GM18517 (cell line): ENCODE measurements around the gene NEGR1.
"Not testable (repeated sequence)": the region's sequence is repeated elsewhere in the genome, so short reads cannot be mapped to it uniquely, and the experiment has no call there.

ENCODE experiments used
- ATAC-seq: cut with Tn5 transposase; IDR thresholded peaks from one replicate; pipeline ENCODE4 v1.9.1; 2021; ENCODE audit warnings: mild to moderate bottlenecking, moderate library complexity; ENCODE audit not compliant: unreplicated experiment

Gene NEGR1

GRCh38 chr1:71956613-71957285, 325.6 kb downstream of the NEGR1 start:
- ATAC-seq = no peak

GRCh38 chr1:71950579-71950978, 331.8 kb downstream of the NEGR1 start:
- no peak for ATAC-seq

GRCh38 chr1:71949681-71950080, 332.7 kb downstream of the NEGR1 start:
- no peak for ATAC-seq

- ATAC-seq = no peak
Observed at GRCh38 chr1:71948561-71948960, 333.8 kb downstream of the NEGR1 start.

DNA sequence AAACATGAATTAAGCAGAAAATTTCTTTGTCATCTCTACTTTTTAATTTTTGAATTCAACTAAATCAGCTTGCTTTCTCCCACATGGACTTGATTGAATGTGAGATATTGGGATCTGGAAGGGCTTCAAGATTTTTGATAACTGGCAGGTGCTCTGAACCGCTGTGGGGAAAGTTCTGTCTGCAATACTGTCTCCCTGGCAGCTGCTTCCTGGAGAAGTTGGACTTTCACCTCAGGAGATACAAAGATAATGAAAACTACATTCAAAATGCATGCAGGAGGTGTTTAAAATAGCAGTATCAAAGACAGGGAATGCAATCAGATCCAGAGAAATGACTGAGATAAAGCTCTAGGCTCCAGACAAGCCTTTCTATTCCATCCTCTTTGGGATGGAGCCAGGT, 338.3 kb downstream of the NEGR1 start:
- no peak for ATAC-seq

- no peak for ATAC-seq
Observed at GRCh38 chr1:71940261-71940660, 342.1 kb downstream of the NEGR1 start.

DNA sequence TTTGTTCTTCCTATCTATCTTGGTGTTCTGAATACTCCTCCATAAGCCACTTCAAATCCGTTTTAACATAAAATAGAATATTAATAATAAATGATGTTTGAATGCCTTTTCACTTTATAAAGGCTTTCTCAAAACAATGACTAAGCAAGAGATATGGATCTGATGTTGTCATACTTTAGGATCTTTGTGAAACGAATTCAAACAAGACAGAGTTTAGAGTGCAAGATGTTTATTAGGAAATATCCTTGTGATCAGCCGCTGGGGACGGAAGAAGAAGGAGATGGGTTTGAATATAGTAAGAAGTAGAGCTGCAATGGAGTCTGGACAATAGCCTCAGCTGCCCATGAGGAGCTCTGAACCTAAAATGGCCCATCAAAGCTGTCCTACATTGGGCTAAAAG, 351.8 kb downstream of the NEGR1 start:
- no peak for ATAC-seq

DNA sequence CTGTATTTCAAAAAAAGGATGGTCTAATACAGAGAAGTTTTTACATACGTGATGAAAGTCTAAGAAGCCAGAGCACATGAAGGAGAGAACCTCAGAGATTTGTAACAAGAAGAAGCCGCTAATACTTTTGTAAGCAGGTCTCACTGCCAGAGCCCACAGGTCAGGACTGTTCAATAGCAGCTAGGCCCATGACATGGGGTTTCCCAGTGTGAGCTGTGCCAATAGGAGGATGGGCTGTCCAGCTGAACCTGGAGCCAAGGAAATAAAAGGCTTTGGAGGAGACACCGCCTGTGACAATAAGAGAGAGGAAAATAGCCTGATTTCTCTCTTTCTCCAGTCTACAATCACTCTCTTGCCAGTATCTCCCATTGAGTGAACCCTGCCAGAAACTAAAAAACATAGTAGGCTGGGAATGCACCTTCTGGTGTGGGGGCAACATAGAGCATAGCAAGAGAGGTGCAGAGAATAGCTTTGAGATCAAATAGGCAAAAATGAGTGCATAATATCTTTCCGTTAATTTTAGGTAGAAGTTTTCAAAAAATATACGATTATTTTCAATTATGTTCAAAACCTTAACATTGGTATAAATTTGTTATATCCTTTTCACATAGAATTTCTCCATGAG, 360.3 kb downstream of the NEGR1 start:
- ATAC-seq = no peak

DNA sequence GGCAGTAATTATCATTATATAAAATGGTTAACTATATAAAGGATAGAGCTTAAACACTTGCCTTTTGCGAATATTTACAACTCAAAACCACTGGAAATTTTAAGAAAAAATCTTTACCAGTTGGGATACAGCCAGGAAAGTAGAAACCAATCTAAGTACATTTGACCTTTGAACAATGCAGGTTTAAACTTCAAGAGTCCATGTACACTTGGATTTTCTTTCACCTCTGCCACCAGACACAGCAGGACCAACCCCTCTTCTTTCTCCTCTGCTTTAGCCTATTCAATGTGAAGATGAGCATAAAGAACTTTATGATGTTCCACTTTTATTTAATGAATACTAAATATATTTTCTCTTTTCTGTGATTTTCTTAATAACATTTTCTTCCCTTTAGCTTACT, 361.1 kb downstream of the NEGR1 start:
- no peak for ATAC-seq

- no peak for ATAC-seq
Observed at GRCh38 chr1:71920556-71920955, 361.8 kb downstream of the NEGR1 start.

GRCh38 chr1:71919811-71920509, 362.4 kb downstream of the NEGR1 start:
- ATAC-seq = no peak

DNA sequence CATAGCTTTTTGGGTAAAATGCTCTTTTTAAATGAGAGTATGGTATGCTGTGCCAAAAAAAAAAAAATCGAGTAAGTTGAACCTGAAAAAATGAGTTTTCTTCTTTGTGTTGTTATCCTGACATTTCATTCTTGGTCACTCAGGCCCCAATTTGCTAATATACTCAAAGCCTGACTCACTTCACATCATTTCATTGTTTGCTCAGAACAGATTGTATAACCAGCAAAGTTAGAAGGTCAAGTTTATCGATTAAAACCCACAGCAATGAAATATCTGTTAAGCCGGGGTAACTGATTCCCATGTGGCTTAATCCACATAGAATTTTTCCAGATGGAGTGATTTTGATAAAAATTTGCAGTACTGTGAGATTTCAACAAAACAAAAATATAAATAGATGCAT, 363.7 kb downstream of the NEGR1 start:
- ATAC-seq = no peak

DNA sequence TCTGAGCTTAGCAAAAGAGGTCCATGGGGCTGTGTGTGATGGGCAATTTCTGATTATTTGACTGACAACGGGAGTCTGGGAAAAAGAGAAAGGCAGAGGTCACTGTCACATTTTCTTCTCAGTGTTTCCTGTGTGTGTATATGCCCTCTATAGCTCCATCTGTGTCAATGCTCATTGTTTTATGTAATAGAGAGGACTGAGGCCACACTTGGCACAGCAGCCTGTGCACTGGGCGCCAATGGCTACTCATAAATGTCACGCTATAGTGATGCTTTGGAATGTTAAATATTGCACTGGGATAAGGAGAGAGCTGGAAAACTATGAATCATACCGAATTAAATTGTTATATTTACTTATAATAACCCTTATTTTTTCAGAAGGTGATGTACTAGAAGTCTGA, 365.4 kb downstream of the NEGR1 start:
- no peak for ATAC-seq

DNA sequence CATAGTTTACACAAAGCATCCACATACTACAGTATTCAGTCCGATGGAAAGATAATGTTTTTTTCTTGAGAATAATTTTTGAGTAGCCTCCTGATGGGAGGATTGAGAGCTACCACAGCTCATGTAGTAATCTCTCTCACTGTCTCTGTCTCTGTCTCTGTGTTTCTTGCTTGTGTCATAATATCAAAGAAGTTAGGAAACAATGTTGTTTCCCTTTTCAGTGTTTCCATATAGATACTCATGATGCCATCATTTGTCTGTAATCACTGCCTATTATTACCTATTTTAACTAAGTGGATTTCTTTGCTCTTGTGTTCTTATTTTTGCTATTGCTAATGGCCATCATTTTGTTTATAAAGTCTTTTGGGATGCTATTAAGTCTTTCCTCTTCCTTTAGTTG, 367.7 kb downstream of the NEGR1 start:
- no peak for ATAC-seq

DNA sequence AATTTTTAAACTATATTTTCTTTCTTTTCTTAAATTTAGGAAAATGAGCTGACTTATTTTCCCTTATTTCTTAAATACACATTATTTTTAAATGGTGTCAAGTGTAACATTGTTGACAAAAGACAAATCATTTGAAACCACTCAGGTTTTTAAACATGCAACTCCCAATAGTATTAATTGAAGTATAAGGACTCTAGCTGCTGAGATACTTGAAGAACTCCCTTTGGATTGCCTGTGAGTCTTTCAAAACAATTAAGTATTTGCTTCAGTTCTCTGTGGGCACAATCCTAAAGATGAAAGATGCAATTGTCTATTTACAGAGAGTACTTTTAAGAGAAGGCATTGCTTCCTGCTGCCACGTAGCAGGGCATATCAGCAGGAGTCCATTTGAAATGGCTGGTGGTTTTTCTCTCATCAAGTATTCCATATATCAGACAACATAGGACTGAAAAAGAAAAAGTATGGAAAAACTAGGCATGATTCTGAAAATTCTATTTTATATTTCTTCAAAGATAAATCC, 373.4 kb downstream of the NEGR1 start:
- no peak for ATAC-seq

GRCh38 chr1:71908303-71908702, 374.0 kb downstream of the NEGR1 start:
- no peak for ATAC-seq

- no peak for ATAC-seq
Observed at GRCh38 chr1:71899881-71900280, 382.5 kb downstream of the NEGR1 start.

GRCh38 chr1:71888166-71888565, 394.2 kb downstream of the NEGR1 start:
- ATAC-seq = not testable (repeated sequence)

DNA sequence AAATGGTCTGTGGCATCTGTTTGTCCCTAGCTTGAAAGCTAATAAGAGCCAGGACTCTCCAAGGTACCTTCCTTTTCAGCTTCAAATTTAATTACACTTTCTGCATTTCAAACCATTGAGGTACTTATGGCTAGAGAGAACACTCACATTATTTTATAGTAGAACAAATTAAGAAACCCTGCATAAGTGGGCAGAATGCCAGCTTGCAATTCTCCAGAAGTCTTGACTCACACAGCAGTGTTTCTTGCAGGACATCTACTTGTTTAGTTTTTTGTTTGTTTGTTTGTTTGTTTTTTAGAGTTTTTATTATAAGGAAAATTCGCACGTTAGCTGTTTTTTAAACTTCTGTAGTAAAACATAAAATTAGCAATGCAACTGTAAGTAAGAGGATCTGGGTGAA, 397.2 kb downstream of the NEGR1 start:
- ATAC-seq = no peak

GRCh38 chr1:71882637-71883036, 399.7 kb downstream of the NEGR1 start:
- ATAC-seq = no peak

- ATAC-seq = no peak
Observed at GRCh38 chr1:71882226-71882625, 400.1 kb downstream of the NEGR1 start.

- ATAC-seq = no peak
Observed at GRCh38 chr1:71881611-71882010, 400.7 kb downstream of the NEGR1 start.
